A549 (cell line): Measurements from ENCODE around the gene DNAJC7.

ENCODE experiments used
- ATOH8 ChIP-seq: fragments of 250-450 bp; sonication (Bioruptor Pico); IDR thresholded peaks from 2 replicates; pipeline ENCODE4 v1.5.0; 2020; ENCODE audit warnings: low read depth, mild to moderate bottlenecking, moderate library complexity
- BHLHE40 ChIP-seq: IDR thresholded peaks from 2 replicates; pipeline ENCODE4 v1.6.1; 2012; ENCODE audit warnings: low read depth, low read length, inconsistent platforms
- CHD2 ChIP-seq: fragments of 150-350 bp; IDR thresholded peaks from 2 replicates; pipeline ENCODE4 v1.6.1; 2014; ENCODE audit warnings: low read length; ENCODE audit not compliant: partially characterized antibody
- CHD4 ChIP-seq: fragments of 200-600 bp; sonication (generic); IDR thresholded peaks from 2 replicates; pipeline ENCODE4 v1.6.1; 2016; ENCODE audit warnings: antibody characterized with exemption, mild to moderate bottlenecking, borderline replicate concordance
- CTCF ChIP-seq: fragments of >200 bp; sonication (Bioruptor Twin); formaldehyde crosslinking; IDR thresholded peaks from 3 replicates; pipeline ENCODE4 v1.5.1; 2016
- ELK1 ChIP-seq: fragments of 150-350 bp; IDR thresholded peaks from 2 replicates; pipeline ENCODE4 v1.6.1; 2014; ENCODE audit warnings: low read depth, mild to moderate bottlenecking, low read length
- EP300 ChIP-seq, 2 experiments: fragments of >200 bp; sonication (Bioruptor Twin); formaldehyde crosslinking; IDR thresholded peaks; 2 replicates in 1 of 2; 3 replicates in 1 of 2; pipeline ENCODE4 v1.6.1; 2016 to 2017
- HOXA7 ChIP-seq: fragments of 250-450 bp; sonication (Bioruptor Pico); IDR thresholded peaks from 2 replicates; pipeline ENCODE4 v1.5.0; 2020; ENCODE audit warnings: mild to moderate bottlenecking, moderate library complexity
- MAX ChIP-seq: IDR thresholded peaks from 2 replicates; pipeline ENCODE4 v1.6.1; 2012
- POLR2A ChIP-seq: IDR thresholded peaks from 2 replicates; pipeline ENCODE4 v1.6.1; 2012; ENCODE audit warnings: mild to moderate bottlenecking, low read length
- POLR2AphosphoS2 ChIP-seq: conservative IDR thresholded peaks from 2 replicates; pipeline ENCODE4 v1.6.1; 2012; ENCODE audit warnings: low read length, improper control_type of control experiment, inconsistent platforms
- REST ChIP-seq: fragments of 200-600 bp; sonication (generic); IDR thresholded peaks from 2 replicates; pipeline ENCODE4 v1.6.1; 2016; ENCODE audit warnings: antibody characterized with exemption, mild to moderate bottlenecking, moderate library complexity
- RFX5 ChIP-seq: fragments of 450-650 bp; IDR thresholded peaks from 2 replicates; pipeline ENCODE4 v1.7.1; 2014; ENCODE audit warnings: antibody characterized with exemption, mild to moderate bottlenecking, moderate library complexity
- SREBF2 ChIP-seq: fragments of 450-650 bp; IDR thresholded peaks from 2 replicates; pipeline ENCODE4 v1.6.1; 2014; ENCODE audit warnings: mild to moderate bottlenecking, moderate library complexity

- TF ChIP-seq CTCF (no peak), BHLHE40 (no peak), SREBF2 (no peak), EP300 (IDR thresholded peaks at IDR 0.05) (no peak), HOXA7 (CRISPR knock-in tag) (no peak), MAX (no peak), RFX5 (no peak), REST (no peak), POLR2A (no peak), CHD2 (no peak), POLR2AphosphoS2 (no peak), CHD4 (no peak), ELK1 (no peak), ATOH8 (CRISPR knock-in tag) (no peak)
Observed at GRCh38 chr17:41939693-41940090, 77.5 kb downstream of the DNAJC7 start.
